HL-60 (cell line): ENCODE measurements around the gene CHFR.

Experiments
- CTCF ChIP-seq: IDR thresholded peaks from one replicate; pipeline ENCODE4 v1.5.1; 2011; ENCODE audit warnings: low read length, control low read depth, inconsistent platforms; ENCODE audit not compliant: insufficient read depth
- GABPA ChIP-seq: IDR thresholded peaks from 2 replicates; pipeline ENCODE4 v1.6.1; 2012; ENCODE audit warnings: low read depth
- POLR2AphosphoS5 ChIP-seq: IDR thresholded peaks from 2 replicates; pipeline ENCODE4 v1.6.1; 2012; ENCODE audit warnings: low read depth
- TF ChIP-seq, protein P1 (sequence below): IDR thresholded peaks from 2 replicates; pipeline ENCODE4 v1.6.1; 2012; ENCODE audit warnings: low read depth; ENCODE audit not compliant: insufficient replicate concordance

- TF ChIP-seq, protein P1, sequence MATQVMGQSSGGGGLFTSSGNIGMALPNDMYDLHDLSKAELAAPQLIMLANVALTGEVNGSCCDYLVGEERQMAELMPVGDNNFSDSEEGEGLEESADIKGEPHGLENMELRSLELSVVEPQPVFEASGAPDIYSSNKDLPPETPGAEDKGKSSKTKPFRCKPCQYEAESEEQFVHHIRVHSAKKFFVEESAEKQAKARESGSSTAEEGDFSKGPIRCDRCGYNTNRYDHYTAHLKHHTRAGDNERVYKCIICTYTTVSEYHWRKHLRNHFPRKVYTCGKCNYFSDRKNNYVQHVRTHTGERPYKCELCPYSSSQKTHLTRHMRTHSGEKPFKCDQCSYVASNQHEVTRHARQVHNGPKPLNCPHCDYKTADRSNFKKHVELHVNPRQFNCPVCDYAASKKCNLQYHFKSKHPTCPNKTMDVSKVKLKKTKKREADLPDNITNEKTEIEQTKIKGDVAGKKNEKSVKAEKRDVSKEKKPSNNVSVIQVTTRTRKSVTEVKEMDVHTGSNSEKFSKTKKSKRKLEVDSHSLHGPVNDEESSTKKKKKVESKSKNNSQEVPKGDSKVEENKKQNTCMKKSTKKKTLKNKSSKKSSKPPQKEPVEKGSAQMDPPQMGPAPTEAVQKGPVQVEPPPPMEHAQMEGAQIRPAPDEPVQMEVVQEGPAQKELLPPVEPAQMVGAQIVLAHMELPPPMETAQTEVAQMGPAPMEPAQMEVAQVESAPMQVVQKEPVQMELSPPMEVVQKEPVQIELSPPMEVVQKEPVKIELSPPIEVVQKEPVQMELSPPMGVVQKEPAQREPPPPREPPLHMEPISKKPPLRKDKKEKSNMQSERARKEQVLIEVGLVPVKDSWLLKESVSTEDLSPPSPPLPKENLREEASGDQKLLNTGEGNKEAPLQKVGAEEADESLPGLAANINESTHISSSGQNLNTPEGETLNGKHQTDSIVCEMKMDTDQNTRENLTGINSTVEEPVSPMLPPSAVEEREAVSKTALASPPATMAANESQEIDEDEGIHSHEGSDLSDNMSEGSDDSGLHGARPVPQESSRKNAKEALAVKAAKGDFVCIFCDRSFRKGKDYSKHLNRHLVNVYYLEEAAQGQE, result no peak
- TF ChIP-seq CTCF (no peak), POLR2AphosphoS5 (no peak), GABPA (no peak)
Observed at GRCh38 chr12:132825861-132826260, 61.5 kb downstream of the CHFR start.
